Mesenchymal stem cell (in vitro differentiated cells and primary cell): ENCODE results near the gene PIK3R1.

Source experiments
- DNase-seq: peaks from one replicate; pipeline ENCODE4 v3.0.0-alpha.2; 2013
- H2AFZ ChIP-seq: one replicate; pipeline ENCODE4 v1.6.1; 2013; ENCODE audit warnings: low read depth, mild to moderate bottlenecking, control low read depth, inconsistent platforms, low read length, moderate library complexity
- H2AK5ac ChIP-seq: 2 replicates; pipeline ENCODE4 v1.6.1; 2013; ENCODE audit warnings: low read length, moderate library complexity, mild to moderate bottlenecking, inconsistent platforms; ENCODE audit not compliant: severe bottlenecking
- H2BK120ac ChIP-seq: one replicate; pipeline ENCODE4 v1.6.1; 2013; ENCODE audit warnings: low read depth, mild to moderate bottlenecking, inconsistent platforms, low read length, moderate library complexity
- H2BK12ac ChIP-seq, 2 experiments: one replicate each; pipeline ENCODE4 v1.6.1; 2013; ENCODE audit warnings: inconsistent platforms in 2 of 2, low read length in 2 of 2, mild to moderate bottlenecking in 2 of 2, moderate library complexity in 2 of 2, control low read depth in 1 of 2
- H2BK15ac ChIP-seq: one replicate; pipeline ENCODE4 v1.6.1; 2013; ENCODE audit warnings: mild to moderate bottlenecking, low read depth, inconsistent platforms; ENCODE audit not compliant: poor library complexity, severe bottlenecking
- H2BK5ac ChIP-seq: 2 replicates; pipeline ENCODE4 v1.6.1; 2013; ENCODE audit warnings: low read depth, mild to moderate bottlenecking, low read length, control low read depth, inconsistent platforms; ENCODE audit not compliant: poor library complexity, severe bottlenecking
- H3K14ac ChIP-seq, 2 experiments: one replicate each; pipeline ENCODE4 v1.6.1; 2013; ENCODE audit warnings: inconsistent platforms in 2 of 2, low read length in 2 of 2, control low read depth in 1 of 2, mild to moderate bottlenecking in 1 of 2, moderate library complexity in 1 of 2
- H3K18ac ChIP-seq, 2 experiments: one replicate each; pipeline ENCODE4 v1.6.1; 2013; ENCODE audit warnings: inconsistent platforms in 2 of 2, low read length in 2 of 2, control low read depth in 1 of 2, low read depth in 1 of 2, mild to moderate bottlenecking in 1 of 2
- H3K23ac ChIP-seq, 2 experiments: one replicate each; pipeline ENCODE4 v1.6.1; 2013; ENCODE audit warnings: inconsistent platforms in 2 of 2, low read length in 2 of 2, mild to moderate bottlenecking in 2 of 2, moderate library complexity in 2 of 2, control low read depth in 1 of 2
- H3K27ac ChIP-seq: 2 replicates; pipeline ENCODE4 v1.5.1; 2013; ENCODE audit warnings: mild to moderate bottlenecking, moderate library complexity, low read length, control low read depth, inconsistent platforms; ENCODE audit not compliant: poor library complexity, severe bottlenecking
- H3K27me3 ChIP-seq, 2 experiments: 2 replicates each; pipeline versions ENCODE4 v1.6.1 to v1.7.0; 2013; ENCODE audit warnings: low read length in 2 of 2, mild to moderate bottlenecking in 2 of 2, moderate library complexity in 2 of 2, control low read depth in 1 of 2, inconsistent platforms in 1 of 2; ENCODE audit not compliant: control insufficient read depth in 1 of 2, insufficient read depth in 1 of 2
- H3K36me3 ChIP-seq, 2 experiments: 2 replicates each; pipeline versions ENCODE4 v1.6.1 to v1.7.0; 2013; ENCODE audit warnings: low read length in 2 of 2, control low read depth in 1 of 2, inconsistent platforms in 1 of 2, low read depth in 1 of 2, mild to moderate bottlenecking in 1 of 2; ENCODE audit not compliant: insufficient read depth in 2 of 2, control insufficient read depth in 1 of 2
- H3K4ac ChIP-seq, 2 experiments: one replicate each; pipeline ENCODE4 v1.6.1; 2013; ENCODE audit warnings: inconsistent platforms in 2 of 2, low read length in 2 of 2, mild to moderate bottlenecking in 2 of 2, moderate library complexity in 2 of 2, control low read depth in 1 of 2, low read depth in 1 of 2
- H3K4me1 ChIP-seq: 2 replicates; pipeline ENCODE4 v1.6.1; 2013; ENCODE audit warnings: low read depth, low read length, control low read depth; ENCODE audit not compliant: control insufficient read depth, insufficient read depth
- H3K4me2 ChIP-seq: 2 replicates; pipeline ENCODE4 v1.6.1; 2013; ENCODE audit warnings: low read length, mild to moderate bottlenecking, inconsistent platforms; ENCODE audit not compliant: poor library complexity, severe bottlenecking
- H3K4me3 ChIP-seq, 2 experiments: 2 replicates each; pipeline versions ENCODE4 v1.5.1 to v1.7.0; 2013; ENCODE audit warnings: low read length in 2 of 2, mild to moderate bottlenecking in 2 of 2, control low read depth in 1 of 2, low read depth in 1 of 2; ENCODE audit not compliant: insufficient read depth in 1 of 2
- H3K79me1 ChIP-seq: replicated peaks from 2 replicates; pipeline ENCODE4 v1.6.1; 2013; ENCODE audit warnings: mild to moderate bottlenecking, control low read depth, low read length, inconsistent platforms; ENCODE audit not compliant: poor library complexity, severe bottlenecking
- H3K9ac ChIP-seq: 2 replicates; pipeline ENCODE4 v1.7.0; 2013; ENCODE audit warnings: mild to moderate bottlenecking, low read length, moderate library complexity
- H3K9me3 ChIP-seq: 2 replicates; pipeline ENCODE4 v1.7.0; 2013; ENCODE audit warnings: mild to moderate bottlenecking, low read length; ENCODE audit not compliant: control insufficient read depth
- H4K8ac ChIP-seq: one replicate; pipeline ENCODE4 v1.6.1; 2013; ENCODE audit warnings: inconsistent platforms, mild to moderate bottlenecking, low read length, moderate library complexity
- H4K91ac ChIP-seq: one replicate; pipeline ENCODE4 v1.6.1; 2013; ENCODE audit warnings: mild to moderate bottlenecking, low read length, inconsistent platforms
- WGBS: methylation state at CpG from one replicate; pipeline ENCODE4 v1.1.7; 2013; ENCODE audit warnings: mixed read lengths; 5-methylcytosine and 5-hydroxymethylcytosine counted together

Gene PIK3R1

GRCh38 chr5:68337235-68337634, 121.7 kb downstream of the PIK3R1 start:
- Histone ChIP-seq H3K4me1 (peaks cover 5% of the 10 kb centered on the region), H3K27me3 (no peaks in the 10 kb centered on the region), H3K27ac (no peak overlapping the region), H3K36me3 (no peaks in the 10 kb centered on the region), H4K8ac (no peak overlapping the region), H3K14ac (no peak overlapping the region), H3K18ac (no peak overlapping the region), H3K23ac (no peak overlapping the region), H3K4me2 (no peak overlapping the region), H3K9me3 (no peaks in the 10 kb centered on the region), H2BK5ac (no peak overlapping the region), H3K9ac (no peak overlapping the region), H2BK120ac (no peak overlapping the region), H2AK5ac (no peak overlapping the region), H2BK15ac (no peak overlapping the region), H3K79me1 (no peaks in the 10 kb centered on the region), H2BK12ac (no peak overlapping the region), H3K4me3 (no peak overlapping the region), H3K4ac (no peak overlapping the region), H2AFZ (no peak overlapping the region), H4K91ac (no peak overlapping the region)
- 94% methylated on average over 2 of the region's 4 CpGs for WGBS
- no peak for DNase-seq

- H4K8ac ChIP-seq = no peak overlapping the region
- H2BK5ac ChIP-seq = no peak overlapping the region
- no peak overlapping the region for H4K91ac ChIP-seq
- no peak overlapping the region for H3K4ac ChIP-seq
- no peak overlapping the region for H2BK120ac ChIP-seq
- H3K4me2 ChIP-seq = no peak overlapping the region
- H3K9me3 ChIP-seq = no peaks in the 10 kb centered on the region
- no peak overlapping the region for H2AFZ ChIP-seq
- 45% methylated on average over 1 of the region's 1 CpG for WGBS
- peak; percentile 37 for DNase-seq
- no peak overlapping the region for H3K14ac ChIP-seq
- H2BK12ac ChIP-seq = no peak overlapping the region
- no peak overlapping the region for H3K27ac ChIP-seq
- H3K4me3 ChIP-seq = no peak overlapping the region
- H2BK15ac ChIP-seq = no peak overlapping the region
- H3K79me1 ChIP-seq = no peaks in the 10 kb centered on the region
- no peaks in the 10 kb centered on the region for H3K36me3 ChIP-seq
- no peak overlapping the region for H3K18ac ChIP-seq
- H2AK5ac ChIP-seq = no peak overlapping the region
- peaks cover 6% of the 10 kb centered on the region for H3K4me1 ChIP-seq
- no peaks in the 10 kb centered on the region for H3K27me3 ChIP-seq
- H3K23ac ChIP-seq = no peak overlapping the region
- no peak overlapping the region for H3K9ac ChIP-seq
These were observed 124.4 kb downstream of the PIK3R1 start for GRCh38 chr5:68339921-68340321.

GRCh38 chr5:68341006-68341405, 125.5 kb downstream of the PIK3R1 start:
- Histone ChIP-seq H2BK5ac (no peak overlapping the region), H4K8ac (no peak overlapping the region), H3K4me1 (peaks cover 6% of the 10 kb centered on the region), H4K91ac (no peak overlapping the region), H2AFZ (no peak overlapping the region), H2AK5ac (no peak overlapping the region), H3K27me3 (no peaks in the 10 kb centered on the region), H3K9me3 (no peaks in the 10 kb centered on the region), H2BK12ac (no peak overlapping the region), H3K4me2 (no peak overlapping the region), H3K4me3 (no peak overlapping the region), H3K18ac (no peak overlapping the region), H3K23ac (no peak overlapping the region), H2BK15ac (no peak overlapping the region), H3K9ac (no peak overlapping the region), H3K36me3 (no peaks in the 10 kb centered on the region), H3K4ac (no peak overlapping the region), H3K27ac (no peak overlapping the region), H3K79me1 (no peaks in the 10 kb centered on the region), H3K14ac (no peak overlapping the region), H2BK120ac (no peak overlapping the region)
- 96% methylated on average over 1 of the region's 3 CpGs for WGBS
- no peak for DNase-seq

GRCh38 chr5:68342693-68343092, 127.1 kb downstream of the PIK3R1 start:
- Histone ChIP-seq H3K4me1 (peaks cover 6% of the 10 kb centered on the region), H3K4me3 (no peak overlapping the region), H2AK5ac (no peak overlapping the region), H2BK5ac (no peak overlapping the region), H3K36me3 (no peaks in the 10 kb centered on the region), H2BK120ac (no peak overlapping the region), H3K9ac (no peak overlapping the region), H4K91ac (no peak overlapping the region), H4K8ac (no peak overlapping the region), H3K14ac (no peak overlapping the region), H3K27me3 (no peaks in the 10 kb centered on the region), H3K18ac (no peak overlapping the region), H2BK12ac (no peak overlapping the region), H3K9me3 (no peaks in the 10 kb centered on the region), H3K4me2 (no peak overlapping the region), H3K4ac (no peak overlapping the region), H2AFZ (no peak overlapping the region), H3K79me1 (no peaks in the 10 kb centered on the region), H3K27ac (no peak overlapping the region), H2BK15ac (no peak overlapping the region), H3K23ac (no peak overlapping the region)
- no CpG with 5 or more reads among the region's 1 CpG for WGBS
- DNase-seq = no peak
